ENCODE data around the gene C12orf76.

DNA sequence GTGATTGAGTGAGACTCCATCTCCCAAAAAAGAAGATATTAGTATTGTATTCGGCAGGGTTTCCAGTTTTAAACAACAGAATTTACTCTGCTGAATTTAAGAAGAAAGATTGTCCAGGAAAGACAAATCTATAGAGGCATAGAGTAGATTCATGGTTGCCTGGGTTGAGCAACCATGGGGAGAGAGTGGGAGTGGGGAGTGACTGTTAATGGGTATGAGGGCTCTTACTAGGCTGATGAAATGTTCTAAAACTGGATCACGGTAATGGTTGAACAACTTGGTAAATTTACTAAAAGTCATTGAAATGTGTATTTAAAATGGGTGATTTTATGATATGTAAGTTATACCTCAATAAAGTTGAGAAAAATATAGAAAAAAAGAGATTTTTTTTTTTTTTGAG is 13.9 kb upstream of the C12orf76 start:
- TF ChIP-seq, protein P1, sequence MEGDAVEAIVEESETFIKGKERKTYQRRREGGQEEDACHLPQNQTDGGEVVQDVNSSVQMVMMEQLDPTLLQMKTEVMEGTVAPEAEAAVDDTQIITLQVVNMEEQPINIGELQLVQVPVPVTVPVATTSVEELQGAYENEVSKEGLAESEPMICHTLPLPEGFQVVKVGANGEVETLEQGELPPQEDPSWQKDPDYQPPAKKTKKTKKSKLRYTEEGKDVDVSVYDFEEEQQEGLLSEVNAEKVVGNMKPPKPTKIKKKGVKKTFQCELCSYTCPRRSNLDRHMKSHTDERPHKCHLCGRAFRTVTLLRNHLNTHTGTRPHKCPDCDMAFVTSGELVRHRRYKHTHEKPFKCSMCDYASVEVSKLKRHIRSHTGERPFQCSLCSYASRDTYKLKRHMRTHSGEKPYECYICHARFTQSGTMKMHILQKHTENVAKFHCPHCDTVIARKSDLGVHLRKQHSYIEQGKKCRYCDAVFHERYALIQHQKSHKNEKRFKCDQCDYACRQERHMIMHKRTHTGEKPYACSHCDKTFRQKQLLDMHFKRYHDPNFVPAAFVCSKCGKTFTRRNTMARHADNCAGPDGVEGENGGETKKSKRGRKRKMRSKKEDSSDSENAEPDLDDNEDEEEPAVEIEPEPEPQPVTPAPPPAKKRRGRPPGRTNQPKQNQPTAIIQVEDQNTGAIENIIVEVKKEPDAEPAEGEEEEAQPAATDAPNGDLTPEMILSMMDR (IDR thresholded peaks at IDR 0.05), result no peak
- TF ChIP-seq EZH2 (IDR thresholded peaks at IDR 0.05; ENCODE audit: borderline replicate concordance, insufficient read depth, low read depth, low read length, poor library complexity, severe bottlenecking), result no peak

Measured in B cell (primary cell).